ENCODE results near the gene RNF19B. TPM values are rescaled to one million over a fixed set of nuclear protein-coding genes. Genes with fewer than 3 reads are reported as not detected.

The RNF19B gene
- total and polyA plus RNA-seq, 2 of the 13 experiments (the other 11 are each of a cell fraction or from before 2014, with no cell fraction given), result 15.3 to 22.5 TPM

DNA sequence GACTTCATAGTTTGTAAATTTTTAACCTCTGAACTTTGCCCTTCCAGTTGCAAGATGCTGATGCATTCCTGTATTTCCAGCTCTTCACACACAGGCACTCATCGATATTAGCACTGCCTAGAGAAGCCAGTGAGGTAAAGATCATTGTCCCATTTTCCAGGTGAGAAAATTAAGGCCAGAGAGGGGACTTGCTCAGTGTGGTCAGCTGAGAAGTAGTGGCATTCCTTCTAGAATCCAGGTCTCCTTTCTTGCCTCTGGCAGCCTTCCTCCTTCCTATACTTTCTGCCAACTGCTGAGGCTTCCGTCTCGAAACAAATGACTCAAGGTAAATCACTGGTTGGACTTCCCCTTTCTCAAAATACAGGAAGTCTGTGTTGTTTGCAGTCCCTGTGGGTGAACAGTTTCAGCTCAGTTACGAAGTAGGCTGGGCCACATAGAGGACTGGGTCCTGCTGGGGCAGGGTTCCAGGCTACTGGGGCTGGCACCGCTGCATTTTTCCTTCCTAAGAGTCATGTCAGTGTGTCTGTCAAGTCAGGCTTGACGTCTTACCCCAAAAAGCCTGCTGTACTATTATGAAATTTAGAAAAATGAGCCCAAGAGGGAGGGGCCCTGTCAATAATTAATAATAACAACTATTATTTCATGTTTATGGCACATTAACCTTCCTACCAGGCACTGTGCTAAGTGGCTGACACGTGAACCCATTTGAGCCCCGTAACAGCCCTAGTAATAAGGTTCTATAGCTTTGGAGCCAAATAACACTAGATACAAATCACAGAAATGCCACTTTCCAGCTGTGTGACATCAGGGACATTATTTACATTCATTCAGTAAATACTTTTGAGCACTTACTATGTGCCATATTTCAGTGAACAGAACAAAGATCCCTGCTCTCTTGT, 16.6 kb upstream of the RNF19B start (continued):
- TF ChIP-seq, protein P1, sequence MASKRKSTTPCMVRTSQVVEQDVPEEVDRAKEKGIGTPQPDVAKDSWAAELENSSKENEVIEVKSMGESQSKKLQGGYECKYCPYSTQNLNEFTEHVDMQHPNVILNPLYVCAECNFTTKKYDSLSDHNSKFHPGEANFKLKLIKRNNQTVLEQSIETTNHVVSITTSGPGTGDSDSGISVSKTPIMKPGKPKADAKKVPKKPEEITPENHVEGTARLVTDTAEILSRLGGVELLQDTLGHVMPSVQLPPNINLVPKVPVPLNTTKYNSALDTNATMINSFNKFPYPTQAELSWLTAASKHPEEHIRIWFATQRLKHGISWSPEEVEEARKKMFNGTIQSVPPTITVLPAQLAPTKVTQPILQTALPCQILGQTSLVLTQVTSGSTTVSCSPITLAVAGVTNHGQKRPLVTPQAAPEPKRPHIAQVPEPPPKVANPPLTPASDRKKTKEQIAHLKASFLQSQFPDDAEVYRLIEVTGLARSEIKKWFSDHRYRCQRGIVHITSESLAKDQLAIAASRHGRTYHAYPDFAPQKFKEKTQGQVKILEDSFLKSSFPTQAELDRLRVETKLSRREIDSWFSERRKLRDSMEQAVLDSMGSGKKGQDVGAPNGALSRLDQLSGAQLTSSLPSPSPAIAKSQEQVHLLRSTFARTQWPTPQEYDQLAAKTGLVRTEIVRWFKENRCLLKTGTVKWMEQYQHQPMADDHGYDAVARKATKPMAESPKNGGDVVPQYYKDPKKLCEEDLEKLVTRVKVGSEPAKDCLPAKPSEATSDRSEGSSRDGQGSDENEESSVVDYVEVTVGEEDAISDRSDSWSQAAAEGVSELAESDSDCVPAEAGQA (IDR thresholded peaks at IDR 0.05; ENCODE audit: low read depth), result no peak
- TF ChIP-seq, protein P1 (CRISPR knock-in tag; IDR thresholded peaks at IDR 0.05; ENCODE audit: borderline replicate concordance), result no peak
- TF ChIP-seq MTA3 (CRISPR knock-in tag; IDR thresholded peaks at IDR 0.05) (no peak), SAP130 (CRISPR knock-in tag; IDR thresholded peaks at IDR 0.05; ENCODE audit: low read depth) (peak; percentile 27; the same call in 1 of the 2 replicates), ETV6 (CRISPR knock-in tag; conservative IDR thresholded peaks at IDR 0.05) (no peak), ZNF432 (CRISPR knock-in tag; IDR thresholded peaks at IDR 0.05; ENCODE audit: borderline replicate concordance) (no peak), KDM1A (CRISPR knock-in tag; IDR thresholded peaks at IDR 0.05) (peak; percentile 92), ZMYM3 (CRISPR knock-in tag; IDR thresholded peaks at IDR 0.05) (peak; percentile 89), HOMEZ (CRISPR knock-in tag; IDR thresholded peaks at IDR 0.05; ENCODE audit: low read depth) (no peak), ETV5 (CRISPR knock-in tag; IDR thresholded peaks at IDR 0.05; ENCODE audit: borderline replicate concordance) (peak; percentile 51; the same call in 1 of the 2 replicates), NR2F6 (IDR thresholded peaks at IDR 0.05) (no peak), NR2F6 (CRISPR knock-in tag; IDR thresholded peaks at IDR 0.05) (no peak), CEBPB (IDR thresholded peaks at IDR 0.05; ENCODE audit: borderline replicate concordance, low read depth, low read length) (no peak), GABPA (IDR thresholded peaks at IDR 0.05; ENCODE audit: low read depth, low read length) (no peak), GABPA (CRISPR knock-in tag; IDR thresholded peaks at IDR 0.05; ENCODE audit: low read depth) (peak; percentile 21; the same call in 1 of the 2 replicates), FOSL2 (CRISPR knock-in tag; IDR thresholded peaks at IDR 0.05) (0 out of 2 replicates have a peak, but pooled peaks have one; percentile 18), TMF1 (CRISPR knock-in tag; IDR thresholded peaks at IDR 0.05; ENCODE audit: low read depth) (no peak), ZNF777 (CRISPR knock-in tag; IDR thresholded peaks at IDR 0.05) (no peak), ELF1 (CRISPR knock-in tag; IDR thresholded peaks at IDR 0.05) (peak; percentile 55), POGZ (CRISPR knock-in tag; IDR thresholded peaks at IDR 0.05) (no peak), ZNF234 (CRISPR knock-in tag; conservative IDR thresholded peaks at IDR 0.05) (no peak), CREB1 (IDR thresholded peaks at IDR 0.05) (no peak), CREB1 (CRISPR knock-in tag; IDR thresholded peaks at IDR 0.05) (no peak), YEATS2 (CRISPR knock-in tag; IDR thresholded peaks at IDR 0.05; ENCODE audit: borderline replicate concordance) (no peak)
- TF ChIP-seq, protein P2, sequence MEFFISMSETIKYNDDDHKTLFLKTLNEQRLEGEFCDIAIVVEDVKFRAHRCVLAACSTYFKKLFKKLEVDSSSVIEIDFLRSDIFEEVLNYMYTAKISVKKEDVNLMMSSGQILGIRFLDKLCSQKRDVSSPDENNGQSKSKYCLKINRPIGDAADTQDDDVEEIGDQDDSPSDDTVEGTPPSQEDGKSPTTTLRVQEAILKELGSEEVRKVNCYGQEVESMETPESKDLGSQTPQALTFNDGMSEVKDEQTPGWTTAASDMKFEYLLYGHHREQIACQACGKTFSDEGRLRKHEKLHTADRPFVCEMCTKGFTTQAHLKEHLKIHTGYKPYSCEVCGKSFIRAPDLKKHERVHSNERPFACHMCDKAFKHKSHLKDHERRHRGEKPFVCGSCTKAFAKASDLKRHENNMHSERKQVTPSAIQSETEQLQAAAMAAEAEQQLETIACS (CRISPR knock-in tag; IDR thresholded peaks at IDR 0.05), result no peak
